Measurements from ENCODE around the gene RBBP4.
"Not testable (repeated sequence)": the region's sequence is repeated elsewhere in the genome, so short reads cannot be mapped to it uniquely, and the experiment has no call there.

DNA sequence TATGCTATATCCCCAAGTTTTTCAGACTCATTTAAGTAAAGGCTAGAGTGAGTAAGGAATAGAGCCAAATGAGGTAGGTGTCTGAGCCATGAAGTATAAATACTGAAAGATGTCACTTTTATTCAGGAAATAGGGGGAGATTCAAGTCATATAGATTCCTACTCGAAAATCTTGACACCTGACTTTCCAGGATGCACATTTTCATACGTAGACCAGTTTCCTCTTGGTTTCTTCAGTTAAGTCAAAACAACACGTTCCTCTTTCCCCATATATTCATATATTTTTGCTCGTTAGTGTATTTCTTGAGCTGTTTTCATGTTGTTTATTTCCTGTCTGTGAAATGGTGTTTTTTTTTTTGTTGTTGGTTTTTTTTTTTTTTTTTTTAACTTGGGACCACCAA is 29.0 kb downstream of the RBBP4 start:
- TF ChIP-seq, protein P1, sequence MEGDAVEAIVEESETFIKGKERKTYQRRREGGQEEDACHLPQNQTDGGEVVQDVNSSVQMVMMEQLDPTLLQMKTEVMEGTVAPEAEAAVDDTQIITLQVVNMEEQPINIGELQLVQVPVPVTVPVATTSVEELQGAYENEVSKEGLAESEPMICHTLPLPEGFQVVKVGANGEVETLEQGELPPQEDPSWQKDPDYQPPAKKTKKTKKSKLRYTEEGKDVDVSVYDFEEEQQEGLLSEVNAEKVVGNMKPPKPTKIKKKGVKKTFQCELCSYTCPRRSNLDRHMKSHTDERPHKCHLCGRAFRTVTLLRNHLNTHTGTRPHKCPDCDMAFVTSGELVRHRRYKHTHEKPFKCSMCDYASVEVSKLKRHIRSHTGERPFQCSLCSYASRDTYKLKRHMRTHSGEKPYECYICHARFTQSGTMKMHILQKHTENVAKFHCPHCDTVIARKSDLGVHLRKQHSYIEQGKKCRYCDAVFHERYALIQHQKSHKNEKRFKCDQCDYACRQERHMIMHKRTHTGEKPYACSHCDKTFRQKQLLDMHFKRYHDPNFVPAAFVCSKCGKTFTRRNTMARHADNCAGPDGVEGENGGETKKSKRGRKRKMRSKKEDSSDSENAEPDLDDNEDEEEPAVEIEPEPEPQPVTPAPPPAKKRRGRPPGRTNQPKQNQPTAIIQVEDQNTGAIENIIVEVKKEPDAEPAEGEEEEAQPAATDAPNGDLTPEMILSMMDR (IDR thresholded peaks at IDR 0.05), result not testable (repeated sequence)
- not testable (repeated sequence) for TF ChIP-seq POLR2A, POLR2AphosphoS5 (IDR thresholded peaks at IDR 0.05)
